ENCODE results near the gene CMTM1.

Gene CMTM1

GRCh38 chr16:66576296-66576695, 10.1 kb downstream of the CMTM1 start:
- Histone ChIP-seq H3K79me2 (ENCODE audit: insufficient read depth, low read length) (no peaks in the 10 kb centered on the region), H3F3A (ENCODE audit: low read depth) (0 out of 2 replicates have a peak, but pooled peaks cover 5% of the 10 kb centered on the region), H3K27me3 (ENCODE audit: insufficient read depth, low read length, poor library complexity, severe bottlenecking) (no peaks in the 10 kb centered on the region), H3K9me3 (ENCODE audit: insufficient read depth, low read depth, low read length) (no peaks in the 10 kb centered on the region), H4K20me1 (ENCODE audit: insufficient read depth, low read length, poor library complexity, severe bottlenecking) (no peaks in the 10 kb centered on the region), H3K36me3 (ENCODE audit: insufficient read depth, low read length) (no peaks in the 10 kb centered on the region), H3K4me1 (ENCODE audit: insufficient read depth, low read length, poor library complexity, severe bottlenecking) (peaks cover 53% of the 10 kb centered on the region), H3K9ac (ENCODE audit: low read depth, low read length, poor library complexity, severe bottlenecking) (no peak overlapping the region), H3K4me3 (ENCODE audit: low read length, poor library complexity, severe bottlenecking) (no peak overlapping the region), H3K4me2 (ENCODE audit: low read depth, low read length, poor library complexity, severe bottlenecking) (no peak overlapping the region), H3K9me2 (replicated peaks; ENCODE audit: low read depth, low read length) (no peaks in the 10 kb centered on the region), H2AFZ (ENCODE audit: low read length) (no peak overlapping the region)
- TF ChIP-seq CTCF (conservative IDR thresholded peaks at IDR 0.05; ENCODE audit: low read length) = no peak
- no peak for TF ChIP-seq EZH2phosphoT487 (IDR thresholded peaks at IDR 0.05; ENCODE audit: borderline replicate concordance)

- no peak within 1 kb of the TSS for H3K4me2 ChIP-seq (ENCODE audit: low read depth, low read length, poor library complexity, severe bottlenecking)
- no peaks in the 10 kb centered on the region for H3K79me2 ChIP-seq (ENCODE audit: insufficient read depth, low read length)
- H2AFZ ChIP-seq (ENCODE audit: low read length) = no peak within 1 kb of the TSS
These were observed 12.7 kb downstream of the CMTM1 start, which contains the start of gene CMTM2 for GRCh38 chr16:66578651-66579531. Gene CMTM2, plus strand, starts transcription at chr16:66579463. Its CDS starts 145 bp downstream, at chr16:66579608.

GRCh38 chr16:66580605-66581209, 14.5 kb downstream of the CMTM1 start:
- Histone ChIP-seq H3K4me1 (ENCODE audit: insufficient read depth, low read length, poor library complexity, severe bottlenecking) (peaks cover 16% of the 10 kb centered on the region), H3K36me3 (ENCODE audit: insufficient read depth, low read length) (no peaks in the 10 kb centered on the region), H3K4me3 (ENCODE audit: low read length, poor library complexity, severe bottlenecking) (no peak overlapping the region), H3K9me3 (ENCODE audit: insufficient read depth, low read depth, low read length) (no peaks in the 10 kb centered on the region), H3K4me2 (ENCODE audit: low read depth, low read length, poor library complexity, severe bottlenecking) (no peak overlapping the region), H3K9me2 (replicated peaks; ENCODE audit: low read depth, low read length) (no peaks in the 10 kb centered on the region), H3K27me3 (ENCODE audit: insufficient read depth, low read length, poor library complexity, severe bottlenecking) (no peaks in the 10 kb centered on the region), H3K79me2 (ENCODE audit: insufficient read depth, low read length) (no peaks in the 10 kb centered on the region), H4K20me1 (ENCODE audit: insufficient read depth, low read length, poor library complexity, severe bottlenecking) (no peaks in the 10 kb centered on the region), H3F3A (ENCODE audit: low read depth) (no peaks in the 10 kb centered on the region), H2AFZ (ENCODE audit: low read length) (no peak overlapping the region), H3K9ac (ENCODE audit: low read depth, low read length, poor library complexity, severe bottlenecking) (no peak overlapping the region)
- TF ChIP-seq EZH2phosphoT487 (IDR thresholded peaks at IDR 0.05; ENCODE audit: borderline replicate concordance) = no peak
- no peak for TF ChIP-seq CTCF (conservative IDR thresholded peaks at IDR 0.05; ENCODE audit: low read length)

More at GRCh38 chr16:66578651-66579531, 12.7 kb downstream of the CMTM1 start, which contains the start of gene CMTM2:
- H3F3A ChIP-seq (ENCODE audit: low read depth) = 0 out of 2 replicates have a peak, but pooled peaks cover 5% of the 10 kb centered on the region
- no peak within 1 kb of the TSS for H3K4me3 ChIP-seq (ENCODE audit: low read length, poor library complexity, severe bottlenecking)
- H4K20me1 ChIP-seq (ENCODE audit: insufficient read depth, low read length, poor library complexity, severe bottlenecking) = no peaks in the 10 kb centered on the region
- H3K36me3 ChIP-seq (ENCODE audit: insufficient read depth, low read length) = no peaks in the 10 kb centered on the region
- no peak for TF ChIP-seq CTCF (conservative IDR thresholded peaks at IDR 0.05; ENCODE audit: low read length)
- TF ChIP-seq EZH2phosphoT487 (IDR thresholded peaks at IDR 0.05; ENCODE audit: borderline replicate concordance) = no peak
- no peak within 1 kb of the TSS for H3K9ac ChIP-seq (ENCODE audit: low read depth, low read length, poor library complexity, severe bottlenecking)
- peaks cover 31% of the 10 kb centered on the region for H3K4me1 ChIP-seq (ENCODE audit: insufficient read depth, low read length, poor library complexity, severe bottlenecking)
- H3K9me2 ChIP-seq (replicated peaks; ENCODE audit: low read depth, low read length) = no peaks in the 10 kb centered on the region
- no peaks in the 10 kb centered on the region for H3K27me3 ChIP-seq (ENCODE audit: insufficient read depth, low read length, poor library complexity, severe bottlenecking)
- no peaks in the 10 kb centered on the region for H3K9me3 ChIP-seq (ENCODE audit: insufficient read depth, low read depth, low read length)
